Measurements from ENCODE around the gene ARFGEF2.
"Not testable (repeated sequence)": the region's sequence is repeated elsewhere in the genome, so short reads cannot be mapped to it uniquely, and the experiment has no call there.

The ARFGEF2 gene

DNA sequence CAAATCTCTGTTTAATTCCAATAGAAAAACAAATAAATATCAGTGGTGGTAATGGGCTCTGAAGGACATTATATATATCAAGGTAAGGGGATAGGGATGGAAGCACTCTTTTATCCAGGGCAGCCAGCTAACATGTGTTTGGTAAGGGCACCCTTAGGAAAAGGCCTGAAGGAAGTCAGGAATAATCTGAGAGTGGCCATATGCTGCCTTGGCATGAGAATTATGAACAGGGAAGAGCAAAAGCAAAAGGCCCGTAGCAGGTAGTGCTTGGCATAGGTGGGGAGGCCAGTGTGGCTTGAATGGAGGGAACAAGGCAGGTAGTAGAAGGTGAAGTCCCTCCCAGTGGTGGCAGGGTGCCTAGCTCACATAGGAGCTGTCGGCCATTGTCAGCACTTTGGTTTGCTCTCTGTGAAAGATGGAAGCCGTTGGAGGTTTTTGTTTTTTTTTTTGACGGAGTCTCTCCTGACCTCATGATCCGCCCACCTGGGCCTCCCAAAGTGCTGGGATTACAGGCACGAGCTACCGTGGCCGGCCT lies 85.0 kb downstream of the ARFGEF2 start:
- DNase-seq (ENCODE audit: low spot score): no peak

DNA sequence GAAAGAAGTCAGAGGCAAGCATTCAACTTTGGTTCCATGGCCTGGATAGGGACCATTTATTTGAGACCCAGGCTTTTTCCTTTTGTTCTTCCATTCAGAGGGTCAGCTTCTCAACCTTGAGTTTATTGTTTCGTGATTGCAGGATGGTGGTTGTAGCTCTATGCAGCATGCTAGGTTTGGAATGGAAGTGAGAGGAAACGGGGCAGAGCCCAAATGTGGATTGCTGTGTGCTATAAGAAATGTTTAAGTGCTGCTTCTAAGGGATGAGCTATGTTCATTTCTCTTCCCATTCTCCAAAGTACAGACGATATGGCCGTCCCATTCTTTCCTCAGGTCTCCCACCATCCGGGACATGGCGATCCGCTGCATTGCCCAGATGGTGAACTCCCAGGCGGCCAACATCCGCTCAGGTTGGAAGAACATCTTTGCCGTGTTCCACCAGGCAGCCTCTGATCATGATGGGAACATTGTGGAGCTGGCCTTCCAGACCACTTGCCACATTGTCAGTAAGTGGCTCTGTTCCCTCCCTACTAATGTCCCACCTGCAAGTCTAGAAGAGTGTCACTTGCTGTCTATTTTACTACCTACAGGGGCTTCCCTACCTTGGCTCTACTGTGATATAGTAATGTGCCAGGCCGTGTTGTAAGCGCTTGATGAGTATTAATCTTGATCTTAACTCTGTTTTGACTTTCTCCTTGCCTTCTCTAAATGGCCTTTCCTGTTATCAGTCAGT lies 88.6 kb downstream of the ARFGEF2 start:
- no peak for DNase-seq (ENCODE audit: low spot score)

DNA sequence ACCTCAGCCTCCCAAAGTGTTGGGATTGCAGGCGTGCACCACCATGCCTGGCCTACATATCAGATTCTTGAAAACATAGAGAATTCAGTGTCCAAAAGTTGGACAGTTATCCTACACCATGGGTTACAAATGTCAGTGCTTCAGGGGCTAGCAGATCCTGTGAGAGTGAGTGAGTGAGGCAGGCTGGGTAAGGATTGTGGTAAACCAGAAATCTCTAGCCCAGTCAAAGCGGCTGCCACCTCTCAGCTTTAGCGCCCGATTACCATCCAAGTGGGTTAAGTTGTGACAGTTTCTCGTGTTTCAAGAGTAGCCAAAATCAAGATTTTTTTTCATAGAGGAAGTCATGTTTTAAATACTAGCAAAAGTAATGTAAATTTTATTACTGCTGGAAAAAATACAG lies 102.7 kb downstream of the ARFGEF2 start:
- DNase-seq (ENCODE audit: low spot score): no peak

DNA sequence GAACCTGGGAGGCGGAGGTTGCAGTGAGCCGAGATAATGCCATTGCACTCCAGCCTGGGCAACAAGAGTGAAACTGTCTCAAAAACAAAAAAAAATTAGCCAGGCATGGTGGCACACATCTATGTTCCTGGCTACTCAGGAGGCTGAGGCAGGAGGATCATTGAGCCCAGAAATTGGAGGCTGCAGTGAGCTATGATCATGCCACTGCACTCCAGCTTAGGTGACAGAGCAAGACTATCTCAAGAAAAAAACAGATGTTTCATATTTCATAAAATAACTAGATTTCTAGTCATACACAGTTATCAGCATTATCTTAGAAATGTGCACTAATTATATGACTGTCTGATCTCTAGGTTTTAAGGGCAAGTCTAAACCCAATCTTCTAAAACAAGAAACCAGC lies 106.7 kb downstream of the ARFGEF2 start:
- DNase-seq (ENCODE audit: low spot score): not testable (repeated sequence)

DNA sequence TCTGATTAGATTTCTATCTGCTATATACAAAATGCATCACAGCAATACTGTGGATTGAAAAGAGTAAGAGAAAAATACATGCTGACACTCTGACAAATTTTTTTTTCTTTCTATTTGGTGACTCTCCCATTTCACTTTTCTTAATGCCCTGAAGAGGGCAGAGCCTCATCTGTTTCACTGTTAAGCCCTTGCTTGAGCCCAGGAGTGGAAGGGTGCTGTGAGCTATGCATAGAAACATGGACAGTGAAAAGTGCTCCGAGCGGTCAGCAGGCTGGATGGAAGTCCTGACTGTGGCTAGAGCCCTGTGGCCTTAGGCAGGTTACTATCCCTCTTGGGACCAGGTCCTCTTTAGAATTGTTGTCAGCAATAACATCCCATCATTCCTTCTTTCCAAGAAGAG lies 107.2 kb downstream of the ARFGEF2 start:
- DNase-seq (ENCODE audit: low spot score): peak; percentile 53

DNA sequence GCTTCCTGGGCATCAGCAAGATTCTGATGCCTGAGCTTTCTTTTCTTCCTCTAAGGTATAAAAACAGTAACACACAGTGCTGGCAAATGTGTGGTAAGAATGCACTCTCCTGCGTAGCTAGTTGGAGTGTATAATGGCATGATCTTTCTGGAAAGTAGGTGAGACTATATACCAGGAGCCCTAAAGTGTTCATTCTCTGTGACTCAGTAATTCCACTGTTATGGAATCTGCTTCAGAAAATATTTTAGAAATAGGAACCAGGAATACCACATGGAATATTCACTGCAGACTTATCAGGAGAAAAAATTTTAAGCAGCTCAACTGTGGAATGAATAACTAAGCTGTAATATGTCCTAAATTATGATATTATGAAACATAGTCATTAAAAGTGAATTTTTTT lies 107.7 kb downstream of the ARFGEF2 start:
- DNase-seq (ENCODE audit: low spot score): peak; percentile 65

DNA sequence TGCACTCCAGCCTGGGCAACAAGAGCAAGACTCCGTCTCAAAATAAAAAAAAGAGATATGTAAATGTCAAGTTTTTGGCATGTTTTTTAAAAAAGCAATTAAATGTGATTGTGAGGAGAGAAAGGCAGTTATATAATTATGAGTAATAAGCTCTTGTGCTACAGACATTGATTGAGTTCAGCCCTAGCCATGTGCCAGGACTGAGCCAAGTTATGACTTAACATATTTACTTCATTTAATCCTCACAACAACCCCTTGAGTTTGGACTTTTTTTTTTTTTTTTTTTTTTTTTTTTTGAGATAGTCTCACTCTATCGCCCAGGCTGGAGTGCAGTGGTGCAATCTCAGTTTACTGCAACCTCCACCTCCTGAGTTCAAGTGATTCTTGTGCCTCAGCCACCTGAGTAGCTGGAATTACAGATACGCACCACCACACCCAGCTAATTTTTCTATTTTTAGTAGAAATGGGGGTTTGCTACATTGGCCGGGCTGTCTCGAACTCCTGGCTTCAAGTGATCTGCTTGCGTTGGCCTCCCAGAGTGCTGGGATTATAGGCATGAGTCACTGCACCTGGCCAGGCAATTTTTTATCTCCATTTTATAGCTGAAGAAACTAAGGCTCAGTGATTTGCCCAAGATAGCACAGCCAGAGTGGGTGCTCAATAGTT lies 109.6 kb downstream of the ARFGEF2 start:
- peak; percentile 16 for DNase-seq (ENCODE audit: low spot score)

DNA sequence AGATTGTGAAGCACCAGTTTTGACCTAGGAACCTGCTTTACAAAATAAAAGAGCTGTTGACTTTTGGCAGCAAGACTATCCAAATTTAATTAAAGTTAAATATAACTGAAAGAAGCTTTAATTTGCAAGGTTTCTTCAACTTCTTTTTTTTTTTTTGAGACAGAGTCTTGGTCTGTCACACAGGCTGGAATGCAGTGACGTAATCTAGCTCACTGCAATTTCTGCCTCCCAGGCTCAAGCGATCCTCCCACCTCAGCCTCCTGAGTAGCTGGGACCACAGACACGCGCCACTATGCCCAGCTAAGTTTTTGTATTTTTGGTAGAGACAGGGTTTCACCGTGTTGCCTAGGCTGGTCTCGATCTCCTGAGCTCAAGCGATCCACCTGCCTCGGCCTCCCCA lies 110.9 kb downstream of the ARFGEF2 start:
- DNase-seq (ENCODE audit: low spot score): no peak

DNA sequence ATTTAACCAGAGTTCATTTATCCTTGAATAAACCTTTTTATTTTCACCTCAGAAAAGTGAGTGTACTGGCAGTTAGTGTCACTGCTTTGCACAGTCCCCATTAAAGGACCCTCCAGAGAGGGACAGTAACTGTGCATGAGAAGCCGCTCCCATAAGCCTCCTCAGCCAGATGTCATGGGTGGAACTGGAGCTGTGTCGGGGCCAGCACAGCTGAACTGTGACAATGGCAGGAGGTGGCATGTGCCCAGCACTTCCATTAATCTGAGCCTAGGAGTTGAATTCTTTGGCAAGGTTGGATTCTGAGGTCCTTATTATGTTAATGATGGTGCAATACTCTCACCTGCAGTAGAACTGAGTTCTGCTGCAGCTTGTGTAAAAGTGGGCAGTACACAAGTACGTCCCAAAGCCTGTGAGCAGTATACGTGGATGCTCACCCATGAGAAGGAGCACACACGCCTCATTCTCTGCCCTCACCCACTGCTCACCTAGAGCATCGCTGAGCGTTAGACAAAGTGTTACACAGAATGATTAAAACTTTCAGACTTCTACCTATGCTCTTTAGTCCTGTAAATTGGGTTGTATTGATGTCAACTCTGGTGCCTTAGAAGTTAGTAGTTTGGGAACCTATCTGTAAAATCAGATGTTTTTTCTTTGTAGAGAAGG lies 112.7 kb downstream of the ARFGEF2 start:
- no peak for DNase-seq (ENCODE audit: low spot score)

DNA sequence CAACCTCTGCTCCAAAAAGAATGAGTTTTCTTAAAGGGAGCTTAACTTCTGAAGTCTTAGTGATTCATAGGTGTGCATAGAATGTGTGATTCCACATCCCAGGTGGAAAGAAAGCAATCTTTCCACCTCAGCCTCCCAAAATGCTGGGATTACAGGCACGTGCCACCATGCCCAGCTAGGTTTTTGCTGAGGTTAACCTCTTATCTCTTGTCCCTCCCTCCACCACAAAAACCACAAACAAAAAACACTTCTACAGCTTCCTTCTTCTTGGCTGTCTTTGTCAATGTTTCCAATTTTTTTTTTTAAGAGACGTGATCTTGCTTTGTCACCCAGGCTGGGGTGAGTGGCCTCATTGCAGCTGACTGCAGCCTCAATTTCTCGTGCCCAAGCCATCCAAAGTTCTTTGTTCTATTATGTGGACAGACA lies 116.5 kb downstream of the ARFGEF2 start:
- DNase-seq (ENCODE audit: low spot score): no peak

DNA sequence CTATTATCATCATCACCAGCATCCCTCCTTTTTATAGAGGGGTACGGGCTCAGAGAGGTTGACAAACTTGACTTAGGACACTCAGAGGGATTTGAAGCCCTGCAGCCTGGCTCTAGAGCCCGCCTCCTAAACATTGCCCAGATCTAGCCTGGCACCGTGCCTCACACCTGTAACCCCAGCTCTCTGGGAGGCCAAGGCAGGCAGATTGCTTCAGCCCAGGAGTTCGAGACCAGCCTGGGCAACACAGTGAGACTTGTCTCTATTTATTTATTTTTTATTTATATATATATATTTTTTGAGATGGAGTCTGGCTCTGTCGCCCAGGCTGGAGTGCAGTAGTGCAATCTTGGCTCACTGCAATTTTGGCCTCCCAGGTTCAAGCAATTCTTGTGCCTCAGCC lies 118.3 kb downstream of the ARFGEF2 start:
- DNase-seq (ENCODE audit: low spot score): no peak

DNA sequence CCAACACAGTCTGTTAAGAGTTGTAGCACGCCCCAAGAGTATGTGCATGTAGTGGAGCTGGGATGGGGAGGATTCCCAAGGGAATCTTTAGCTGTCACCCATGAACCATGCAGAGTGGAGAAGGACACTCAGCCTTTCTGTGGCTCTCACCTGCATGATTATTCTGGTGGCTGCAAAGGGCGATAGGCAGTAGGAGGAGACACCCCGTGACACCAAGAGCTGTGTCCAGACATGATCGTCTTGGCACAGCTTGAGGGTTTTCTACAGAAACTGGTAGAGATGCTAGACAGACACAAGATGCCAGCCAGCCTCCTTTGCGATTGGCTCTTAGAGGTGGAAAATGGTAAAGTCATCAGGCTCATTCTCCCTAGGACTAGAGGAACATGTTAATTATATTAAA lies 121.5 kb downstream of the ARFGEF2 start:
- DNase-seq (ENCODE audit: low spot score): no peak

DNA sequence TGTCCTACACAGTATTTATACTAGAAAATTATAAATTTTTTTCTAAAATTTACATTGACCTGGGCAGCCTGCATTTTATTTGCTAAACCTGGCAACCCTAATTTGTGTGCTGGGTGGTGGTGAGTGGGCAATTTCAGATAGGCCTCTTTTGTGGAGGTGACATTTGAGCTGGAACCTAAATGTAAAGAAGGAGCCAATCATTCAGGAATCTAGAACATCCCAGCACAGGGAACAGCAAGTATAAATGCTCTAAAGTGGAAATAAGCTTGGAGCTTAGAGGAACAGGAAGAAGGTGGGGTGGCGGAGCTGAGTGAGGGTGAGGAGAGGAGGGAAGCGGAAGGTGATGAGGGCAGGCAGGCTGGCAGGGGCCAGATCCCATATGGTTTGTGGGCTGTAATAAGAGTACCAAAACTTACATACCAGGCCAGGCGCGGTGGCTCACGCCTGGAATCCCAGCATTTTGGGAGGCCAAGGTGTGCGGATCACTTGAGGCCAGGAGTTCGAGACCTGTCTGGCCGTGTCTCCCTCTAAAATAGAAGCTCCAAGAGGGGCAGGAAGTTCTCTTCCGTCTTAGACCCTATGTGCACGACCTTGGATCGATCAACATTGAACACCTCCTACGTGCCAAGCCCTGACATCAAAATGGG lies 124.1 kb downstream of the ARFGEF2 start:
- DNase-seq (ENCODE audit: low spot score): peak; percentile 27

DNA sequence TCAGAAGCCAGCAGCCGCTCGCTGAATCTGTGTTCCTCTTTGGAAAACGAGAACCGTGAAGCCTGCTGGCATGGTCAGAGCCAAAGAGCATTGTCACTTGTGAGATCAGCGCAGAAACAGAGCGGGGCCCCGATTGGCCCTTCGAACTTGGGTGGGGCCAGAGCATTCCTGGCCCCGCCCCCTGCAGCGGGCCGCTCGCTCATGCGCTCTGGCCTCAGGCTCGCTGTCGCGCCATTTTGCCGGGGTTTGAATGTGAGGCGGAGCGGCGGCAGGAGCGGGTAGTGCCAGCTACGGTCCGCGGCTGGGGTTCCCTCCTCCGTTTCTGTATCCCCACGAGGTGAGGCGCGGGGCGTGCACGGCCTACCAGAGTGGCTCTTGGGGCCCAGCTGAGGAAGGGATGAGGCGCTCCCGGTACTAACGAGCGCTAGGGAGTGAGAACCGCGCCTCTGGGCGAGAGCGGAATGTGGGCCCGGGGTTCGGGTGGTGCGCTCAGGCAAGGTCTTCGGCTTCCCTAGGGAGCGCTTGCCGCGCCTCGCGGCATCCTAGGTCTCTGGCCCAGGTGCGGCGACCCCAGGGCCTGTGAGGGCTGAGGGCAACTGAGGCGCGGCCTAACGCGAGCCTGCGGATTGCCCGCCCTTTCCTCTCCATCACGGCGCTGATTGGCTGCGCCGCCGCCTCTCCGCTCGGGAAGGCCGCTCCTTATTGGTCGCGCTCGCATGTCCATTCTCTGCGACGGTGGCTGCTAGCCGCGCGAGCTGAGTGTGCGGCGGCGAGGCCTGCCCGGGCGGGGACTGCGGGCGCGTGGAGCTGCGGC lies 124.8 kb downstream of the ARFGEF2 start, which contains the start of gene CSE1L:
CSE1L (plus strand) TSS at position 226 of the 814 bp plus-strand sequence. CDS start 12,152 bp downstream, outside the sequence.
- peak; percentile 99 for DNase-seq (ENCODE audit: low spot score)

DNA sequence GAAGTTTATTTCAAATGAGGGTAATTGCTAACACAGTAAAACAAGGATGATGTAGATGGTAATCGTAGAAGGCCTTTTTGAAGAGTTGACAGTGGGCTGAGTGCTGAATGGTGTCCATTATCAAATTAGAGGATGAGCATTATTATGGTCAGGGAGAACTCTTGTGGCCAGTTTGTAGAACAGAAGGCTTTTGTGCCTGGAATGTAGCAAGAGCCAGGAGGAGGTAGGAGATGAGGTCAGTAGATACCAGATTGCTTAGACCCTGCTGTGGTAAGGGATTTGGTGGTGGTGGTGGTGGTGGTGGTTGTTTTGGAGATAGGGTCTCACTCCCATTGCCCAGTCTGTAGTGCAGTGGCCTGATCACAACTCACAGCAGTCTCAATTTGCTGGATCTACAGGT lies 130.8 kb downstream of the ARFGEF2 start:
- no peak for DNase-seq (ENCODE audit: low spot score)

DNA sequence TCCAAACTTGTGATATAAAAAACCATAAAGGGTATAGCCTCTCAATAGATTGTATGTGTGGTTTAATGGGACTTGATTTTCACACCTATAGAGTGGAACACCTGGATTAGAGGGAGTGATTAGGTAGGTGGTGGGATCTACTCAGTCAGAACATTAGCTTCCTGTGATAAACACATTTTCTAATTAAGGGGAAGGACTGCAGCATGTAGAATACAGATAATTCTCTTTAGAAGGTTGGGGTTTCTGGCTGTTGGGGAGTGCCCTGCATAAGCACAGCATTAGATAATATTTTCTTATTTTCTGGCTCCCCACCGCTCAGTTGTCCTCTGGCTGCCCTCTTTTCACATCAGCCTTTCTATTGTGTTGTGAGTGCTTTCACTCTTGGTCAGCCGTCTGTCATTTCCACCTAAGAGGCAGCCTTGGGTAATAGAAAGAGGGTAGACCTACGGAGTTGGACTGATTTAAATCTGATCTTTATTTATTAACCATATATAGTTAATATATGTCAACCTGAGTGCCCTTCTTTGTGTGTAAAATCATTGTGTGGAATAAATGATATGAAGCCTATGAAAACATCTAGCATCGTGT lies 132.6 kb downstream of the ARFGEF2 start:
- DNase-seq (ENCODE audit: low spot score): no peak

DNA sequence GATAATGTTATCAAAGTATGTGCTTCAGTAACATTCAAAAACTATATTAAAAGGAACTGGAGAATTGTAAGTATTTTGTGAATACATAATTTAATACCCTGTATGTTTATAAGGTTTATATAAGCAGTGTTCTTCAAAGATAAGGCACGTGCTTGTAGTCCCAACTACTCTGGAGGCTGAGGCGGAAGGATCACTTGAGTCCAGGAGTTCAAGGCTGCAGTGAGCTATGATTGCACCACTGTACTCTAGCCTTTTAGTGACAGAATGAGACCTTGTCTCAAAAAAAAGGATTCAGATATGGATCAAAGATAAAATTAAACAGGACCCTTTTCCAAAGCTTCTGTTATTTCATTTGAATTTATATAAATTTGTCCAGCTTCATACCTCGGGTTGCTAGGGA lies 141.8 kb downstream of the ARFGEF2 start:
- DNase-seq (ENCODE audit: low spot score): no peak

DNA sequence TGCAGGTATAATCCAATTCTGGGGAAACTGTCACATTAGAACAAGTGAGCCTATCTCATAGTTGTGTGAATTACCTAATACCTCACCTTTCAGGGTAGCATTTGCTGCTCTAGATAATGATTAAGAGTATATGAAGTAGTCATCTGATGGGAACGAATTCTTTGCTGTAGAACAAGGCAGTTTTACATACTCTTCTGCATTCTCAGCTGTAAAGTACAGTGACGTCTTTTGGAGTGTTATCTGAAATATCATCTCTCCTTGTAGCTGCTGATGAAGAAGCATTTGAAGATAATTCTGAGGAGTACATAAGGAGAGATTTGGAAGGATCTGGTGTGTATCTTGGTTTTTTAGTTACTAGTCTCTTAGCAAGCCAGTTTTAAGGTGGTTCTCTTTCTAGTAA lies 153.0 kb downstream of the ARFGEF2 start:
- DNase-seq (ENCODE audit: low spot score): no peak

DNA sequence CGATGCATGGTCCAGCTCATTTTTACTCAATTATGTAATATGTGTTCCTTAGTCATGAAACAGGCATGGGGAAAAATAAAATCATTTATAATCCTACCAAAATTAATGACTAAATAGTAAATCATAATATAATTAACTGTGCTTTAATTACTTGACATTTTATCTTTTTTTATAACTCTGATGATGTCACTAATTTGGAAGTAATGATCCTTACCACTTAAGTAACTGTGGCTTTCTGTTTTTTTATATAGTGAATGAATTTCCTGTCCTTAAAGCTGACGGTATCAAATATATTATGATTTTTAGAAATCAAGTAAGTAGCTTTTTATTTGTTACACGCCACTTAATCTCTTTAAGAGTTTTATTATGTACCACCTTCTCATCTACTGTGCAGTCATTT lies 156.8 kb downstream of the ARFGEF2 start:
- no peak for DNase-seq (ENCODE audit: low spot score)

DNA sequence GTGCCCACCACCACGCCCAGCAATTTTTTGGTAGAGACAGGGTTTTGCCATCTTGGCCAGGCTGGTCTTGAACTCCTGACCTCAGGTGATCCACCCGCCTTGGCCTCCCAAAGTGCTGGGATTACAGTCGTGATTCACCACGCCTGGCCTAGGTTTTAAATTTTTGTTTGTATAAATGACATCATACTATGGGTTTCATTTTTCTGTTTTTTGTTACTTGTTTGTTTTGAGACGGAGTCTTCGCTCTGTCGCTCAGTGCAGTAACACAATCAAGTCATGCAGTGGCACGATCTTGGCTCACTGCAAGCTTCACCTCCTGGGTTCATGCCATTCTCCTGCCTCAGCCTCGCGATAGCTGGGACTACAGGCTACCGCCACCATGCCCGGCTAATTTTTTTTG lies 160.8 kb downstream of the ARFGEF2 start:
- not testable (repeated sequence) for DNase-seq (ENCODE audit: low spot score)
